ENCODE results near the gene PRSS48. TPM values are rescaled to one million over a fixed set of nuclear protein-coding genes. Genes with fewer than 3 reads are reported as not detected.

Gene PRSS48
- polyA plus RNA-seq, 1 donor from 2014 or later, result not detected

GRCh38 chr4:151304226-151304625 lies 27.3 kb downstream of the PRSS48 start:
- H3K79me2 ChIP-seq (replicated peaks; ENCODE audit: insufficient read depth, low read length), result no peaks in the 10 kb centered on the region
- H3K4me2 ChIP-seq (ENCODE audit: low read length), result no peak overlapping the region
- TF ChIP-seq EZH2 (IDR thresholded peaks at IDR 0.05; ENCODE audit: borderline replicate concordance, insufficient read depth, low read length, poor library complexity, severe bottlenecking) (no peak), EP300 (conservative IDR thresholded peaks at IDR 0.05; ENCODE audit: poor library complexity, severe bottlenecking) (no peak), MXI1 (conservative IDR thresholded peaks at IDR 0.05; ENCODE audit: poor library complexity, severe bottlenecking) (no peak), RAD21 (conservative IDR thresholded peaks at IDR 0.05) (no peak), SMC3 (conservative IDR thresholded peaks at IDR 0.05; ENCODE audit: poor library complexity) (no peak), REST (IDR thresholded peaks at IDR 0.05; ENCODE audit: borderline replicate concordance) (no peak), CTCF (IDR thresholded peaks at IDR 0.05; ENCODE audit: poor library complexity, severe bottlenecking) (no peak), TAF1 (IDR thresholded peaks at IDR 0.05; ENCODE audit: low read depth) (no peak), POLR2AphosphoS5 (IDR thresholded peaks at IDR 0.05) (no peak)
- H3K9ac ChIP-seq (ENCODE audit: low read length), result no peak overlapping the region
- H3K27me3 ChIP-seq (ENCODE audit: insufficient read depth, low read depth, low read length), result no peaks in the 10 kb centered on the region
- no peaks in the 10 kb centered on the region for H4K20me1 ChIP-seq (ENCODE audit: insufficient read depth)
- H2AFZ ChIP-seq (ENCODE audit: low read depth, low read length), result no peak overlapping the region
- H3K9me2 ChIP-seq (ENCODE audit: insufficient read depth, low read length), result no peaks in the 10 kb centered on the region
- H3K36me3 ChIP-seq (ENCODE audit: insufficient read depth, low read length), result no peaks in the 10 kb centered on the region
- no peaks in the 10 kb centered on the region for H3K9me3 ChIP-seq (ENCODE audit: low read length)
- H3K27ac ChIP-seq (ENCODE audit: low read length), result no peak overlapping the region
- no peaks in the 10 kb centered on the region for H3F3A ChIP-seq (ENCODE audit: insufficient read depth, low read length, poor library complexity, severe bottlenecking)
- no peak overlapping the region for H3K4me3 ChIP-seq (ENCODE audit: low read length)

DNA sequence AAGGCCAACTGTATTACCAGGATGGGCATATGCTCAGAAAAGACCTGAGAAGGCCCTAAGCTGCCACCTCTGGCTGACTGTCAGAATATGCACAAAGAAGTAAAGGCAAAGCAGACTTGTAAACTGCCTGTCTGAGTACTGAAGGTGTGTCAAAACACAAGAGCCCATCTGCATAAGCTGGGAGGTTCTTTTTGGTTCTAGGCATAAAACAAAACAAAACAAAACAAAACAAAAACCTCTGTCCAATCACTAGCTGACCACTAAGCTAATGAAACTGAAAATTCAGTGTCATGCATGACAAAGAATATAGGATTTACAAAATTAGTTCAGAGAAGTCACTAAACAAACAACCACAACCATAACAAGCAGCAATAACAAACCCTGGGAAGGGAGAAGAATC lies 27.8 kb downstream of the PRSS48 start:
- Histone ChIP-seq H3K4me3 (ENCODE audit: low read length) (no peak overlapping the region), H2AFZ (ENCODE audit: low read depth, low read length) (no peak overlapping the region), H3K79me2 (replicated peaks; ENCODE audit: insufficient read depth, low read length) (no peaks in the 10 kb centered on the region), H3K27me3 (ENCODE audit: insufficient read depth, low read depth, low read length) (no peaks in the 10 kb centered on the region), H3K9me3 (ENCODE audit: low read length) (no peaks in the 10 kb centered on the region), H3K9me2 (ENCODE audit: insufficient read depth, low read length) (no peaks in the 10 kb centered on the region), H4K20me1 (ENCODE audit: insufficient read depth) (no peaks in the 10 kb centered on the region), H3K4me2 (ENCODE audit: low read length) (no peak overlapping the region), H3K36me3 (ENCODE audit: insufficient read depth, low read length) (no peaks in the 10 kb centered on the region), H3K9ac (ENCODE audit: low read length) (no peak overlapping the region), H3K27ac (ENCODE audit: low read length) (no peak overlapping the region), H3F3A (ENCODE audit: insufficient read depth, low read length, poor library complexity, severe bottlenecking) (no peaks in the 10 kb centered on the region)
- TF ChIP-seq TAF1 (IDR thresholded peaks at IDR 0.05; ENCODE audit: low read depth) (no peak), REST (IDR thresholded peaks at IDR 0.05; ENCODE audit: borderline replicate concordance) (no peak), MXI1 (conservative IDR thresholded peaks at IDR 0.05; ENCODE audit: poor library complexity, severe bottlenecking) (no peak), POLR2AphosphoS5 (IDR thresholded peaks at IDR 0.05) (no peak), EZH2 (IDR thresholded peaks at IDR 0.05; ENCODE audit: borderline replicate concordance, insufficient read depth, low read length, poor library complexity, severe bottlenecking) (no peak), SMC3 (conservative IDR thresholded peaks at IDR 0.05; ENCODE audit: poor library complexity) (no peak), CTCF (IDR thresholded peaks at IDR 0.05; ENCODE audit: poor library complexity, severe bottlenecking) (no peak), EP300 (conservative IDR thresholded peaks at IDR 0.05; ENCODE audit: poor library complexity, severe bottlenecking) (no peak), RAD21 (conservative IDR thresholded peaks at IDR 0.05) (no peak)

Data from neural cell (in vitro differentiated cells).